GM12891 (cell line): Measurements from ENCODE around the gene KRT9.
"Not testable (repeated sequence)": the region's sequence is repeated elsewhere in the genome, so short reads cannot be mapped to it uniquely, and the experiment has no call there.

Source experiments
- DNase-seq: peaks from one replicate; pipeline ENCODE4 v3.0.0; 2011; ENCODE audit warnings: low spot score; ENCODE audit not compliant: insufficient read length
- FAIRE-seq: peaks from 2 replicates; lab custom pipeline; 2011; peaks lifted over from hg19 to GRCh38; lab: Jason Lieb, UNC
- PAX5 ChIP-seq: IDR thresholded peaks from 2 replicates; pipeline ENCODE4 v1.6.1; 2011; ENCODE audit warnings: low read length, moderate library complexity, mild to moderate bottlenecking; ENCODE audit not compliant: insufficient read depth, severe bottlenecking
- POLR2A ChIP-seq: IDR thresholded peaks from 2 replicates; pipeline ENCODE4 v1.6.1; 2011; ENCODE audit warnings: low read depth, low read length, control low read depth
- POLR2AphosphoS5 ChIP-seq: IDR thresholded peaks from 2 replicates; pipeline ENCODE4 v1.6.1; 2011; ENCODE audit warnings: low read depth, low read length, control low read depth
- POU2F2 ChIP-seq: IDR thresholded peaks from 2 replicates; pipeline ENCODE4 v1.6.1; 2011; ENCODE audit warnings: low read depth, mild to moderate bottlenecking, control low read depth, low read length, moderate library complexity
- SPI1 ChIP-seq: IDR thresholded peaks from 2 replicates; pipeline ENCODE4 v1.6.1; 2011; ENCODE audit warnings: low read depth, low read length, control low read depth
- TAF1 ChIP-seq: IDR thresholded peaks from 2 replicates; pipeline ENCODE4 v1.6.1; 2011; ENCODE audit warnings: low read depth, low read length, control low read depth

The KRT9 gene

DNA sequence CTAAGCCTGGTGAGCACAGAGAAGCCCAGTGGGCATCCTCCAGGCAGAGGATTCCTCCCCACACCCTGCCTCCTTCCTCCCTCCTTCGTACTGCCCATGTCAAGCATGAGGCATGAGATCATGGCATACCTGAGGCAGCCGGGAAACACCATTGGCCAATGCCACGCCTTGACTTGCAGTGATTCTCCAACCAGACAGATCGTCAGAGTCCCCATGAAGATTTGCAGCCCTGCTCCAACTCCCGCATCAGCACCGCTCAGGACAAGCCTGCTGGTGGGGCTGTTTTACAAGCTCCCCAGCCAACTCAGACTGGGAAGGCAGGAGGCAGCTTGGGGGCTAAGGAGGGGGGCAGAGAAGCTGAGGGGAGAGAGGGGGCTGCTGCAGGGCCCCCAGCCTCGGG, 43.6 kb upstream of the KRT9 start:
- no peak for FAIRE-seq
- no peak for TF ChIP-seq SPI1
- no peak for DNase-seq

DNA sequence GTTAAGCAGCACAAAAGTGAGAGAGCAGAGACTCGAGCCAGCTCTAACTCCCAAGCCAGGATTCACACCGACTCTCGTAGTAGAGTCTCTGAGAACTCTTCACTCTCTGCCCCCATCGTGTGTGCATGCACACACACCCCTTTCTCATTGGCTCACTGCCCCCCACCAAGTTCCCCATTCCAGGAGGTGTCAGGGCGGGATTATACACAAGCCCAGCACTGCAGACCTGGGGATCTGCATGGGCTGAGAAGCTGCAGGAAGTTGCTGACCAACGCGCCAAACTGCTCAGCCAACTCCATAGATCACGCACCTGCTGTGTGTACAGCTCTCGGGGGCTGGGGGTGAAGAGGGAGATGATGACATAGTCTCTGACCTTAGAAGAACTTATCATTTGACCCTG, 42.9 kb upstream of the KRT9 start:
- FAIRE-seq, DNase-seq: not testable (repeated sequence)

DNA sequence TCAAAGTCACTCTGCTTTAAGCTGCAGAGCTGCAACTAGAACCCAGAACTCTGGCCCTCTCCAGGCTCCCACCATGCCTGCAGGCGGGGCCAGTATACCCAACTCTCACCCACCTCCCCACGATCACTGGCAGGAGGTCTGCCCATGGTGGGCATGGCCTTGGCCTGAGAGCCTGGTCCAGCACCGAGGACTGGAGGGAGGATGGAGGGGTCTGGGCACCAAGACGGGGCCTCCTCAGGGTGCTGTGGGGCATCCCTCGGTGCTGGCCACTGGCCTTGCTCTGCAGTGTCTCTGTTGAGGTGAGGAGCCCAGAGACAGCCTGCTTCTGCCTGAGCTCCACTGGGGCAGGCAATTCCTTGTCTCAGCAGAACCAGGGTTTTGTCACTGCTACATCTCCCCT, 42.2 kb upstream of the KRT9 start:
- TF ChIP-seq POLR2A (no peak), TAF1 (no peak), PAX5 (no peak), SPI1 (no peak), POU2F2 (no peak), POLR2AphosphoS5 (no peak)
- DNase-seq (no peak), FAIRE-seq (no peak)

DNA sequence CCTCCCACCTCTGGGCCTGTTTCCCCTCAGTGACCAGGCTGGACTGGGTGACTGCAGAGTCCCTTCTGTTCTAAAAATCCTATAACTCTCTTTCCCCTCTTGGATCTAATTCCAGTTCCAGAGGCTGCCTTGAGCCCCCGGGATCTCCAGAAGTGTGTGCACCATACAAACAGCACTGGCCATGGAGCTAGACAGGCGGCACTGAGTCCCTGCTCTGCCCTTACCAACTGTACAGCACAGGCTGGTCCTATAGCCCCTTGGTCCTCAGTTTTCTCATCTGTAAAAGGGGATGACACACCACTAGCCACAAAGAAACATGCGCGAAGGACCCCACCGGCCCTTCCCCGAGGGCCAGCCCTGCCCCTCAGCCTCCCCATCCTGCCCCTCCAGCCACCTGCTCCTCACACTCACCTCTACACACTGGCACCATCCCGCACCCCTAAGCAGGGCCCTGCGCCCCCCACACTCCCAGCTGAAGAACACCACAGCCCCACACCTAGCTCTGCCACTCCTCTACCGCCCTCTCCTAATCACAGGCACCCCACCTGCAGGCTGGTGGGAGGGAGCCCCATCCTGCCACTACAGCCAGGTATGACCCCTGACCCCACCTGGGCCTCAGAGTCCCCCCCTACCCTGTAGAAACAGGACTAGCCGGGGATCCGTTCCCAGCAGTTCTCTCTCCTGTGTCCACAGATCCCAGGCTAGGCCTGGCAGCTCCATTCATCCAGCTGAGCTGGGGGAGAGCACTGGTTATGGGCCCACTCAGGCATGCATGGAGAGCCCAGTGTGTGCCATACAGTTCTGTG, 41.6 kb upstream of the KRT9 start:
- TF ChIP-seq POU2F2, result no peak
- TF ChIP-seq PAX5, result no peak
- no peak for TF ChIP-seq SPI1
- no peak for TF ChIP-seq POLR2A
- TF ChIP-seq POLR2AphosphoS5, result no peak
- no peak for TF ChIP-seq TAF1
- FAIRE-seq (no peak), DNase-seq (no peak)

DNA sequence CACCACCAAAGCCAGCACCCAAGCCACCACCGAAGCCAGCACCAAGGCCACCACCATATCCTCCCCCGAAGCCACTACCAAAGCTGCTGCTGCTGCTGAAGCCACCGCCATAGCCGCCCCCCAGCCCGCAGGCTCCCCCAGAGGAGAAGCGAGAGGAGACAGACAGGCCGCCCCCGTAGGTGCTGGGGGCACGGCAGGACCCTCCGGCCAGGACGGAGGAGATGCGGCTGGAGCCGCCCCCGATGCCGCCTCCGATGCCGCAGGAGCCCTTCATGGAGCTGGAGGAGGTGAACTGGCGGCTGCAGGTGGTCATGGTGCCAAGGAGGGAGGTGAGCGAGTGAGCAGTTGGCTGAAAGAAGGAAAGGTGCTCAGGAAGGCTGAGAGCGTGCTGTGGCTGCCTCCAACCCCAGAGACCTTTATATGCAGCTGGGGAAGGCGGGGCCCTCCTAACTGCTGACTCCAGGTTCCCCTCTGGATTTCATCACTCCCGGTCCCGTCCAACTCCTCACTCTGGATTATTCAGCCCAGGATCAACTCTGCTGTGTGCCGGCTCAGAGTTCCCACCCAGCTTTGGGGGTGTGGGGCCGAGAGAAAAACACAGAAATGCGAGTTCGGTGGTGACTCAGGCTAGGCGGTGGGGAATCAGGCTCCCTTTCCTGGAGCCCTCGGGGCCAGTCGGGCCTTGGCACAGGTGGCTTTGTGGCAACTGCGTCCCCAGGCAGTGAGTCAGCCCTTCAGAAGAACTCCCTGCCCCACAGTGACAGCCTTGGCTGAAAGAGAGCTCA, 40.7 kb upstream of the KRT9 start, which contains the start of gene KRT16:
Gene KRT16 (minus strand): TSS at position 392 of the 785 bp plus-strand sequence. CDS start 79 bp downstream, at position 313.
- DNase-seq, FAIRE-seq: not testable (repeated sequence)

DNA sequence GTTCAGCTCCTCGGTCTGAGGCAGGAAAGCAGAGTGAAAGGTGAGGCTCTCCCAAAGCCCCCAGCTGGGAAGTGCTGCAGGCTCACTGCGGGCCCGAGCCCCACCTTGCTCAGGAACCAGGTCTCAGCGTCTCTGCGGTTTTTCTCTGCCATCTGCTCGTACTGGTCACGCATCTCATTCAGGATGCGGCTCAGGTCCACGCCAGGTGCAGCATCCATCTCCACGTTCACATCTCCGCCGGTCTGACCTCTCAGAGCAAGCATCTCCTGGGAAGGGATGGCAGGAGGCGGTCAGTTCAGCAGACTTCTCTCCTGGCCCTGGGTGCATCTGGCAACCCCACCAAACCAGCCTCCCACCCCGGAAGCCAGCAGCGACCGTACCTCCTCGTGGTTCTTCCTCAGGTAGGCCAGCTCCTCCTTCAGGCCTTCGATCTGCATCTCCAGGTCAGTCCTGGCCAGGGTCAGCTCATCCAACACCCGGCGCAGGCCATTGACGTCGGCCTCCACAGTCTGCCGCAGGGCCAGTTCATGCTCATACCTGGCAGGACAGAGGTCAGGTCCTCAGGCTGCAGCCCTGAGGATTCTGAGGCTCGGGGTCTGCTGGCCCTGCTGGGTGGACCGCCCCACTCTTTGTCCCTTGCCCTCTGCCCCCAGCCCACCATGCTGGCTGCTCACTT, 39.2 kb upstream of the KRT9 start:
- no peak for TF ChIP-seq SPI1
- no peak for TF ChIP-seq POLR2A
- no peak for TF ChIP-seq TAF1
- TF ChIP-seq PAX5, result no peak
- DNase-seq (no peak), FAIRE-seq (no peak)

DNA sequence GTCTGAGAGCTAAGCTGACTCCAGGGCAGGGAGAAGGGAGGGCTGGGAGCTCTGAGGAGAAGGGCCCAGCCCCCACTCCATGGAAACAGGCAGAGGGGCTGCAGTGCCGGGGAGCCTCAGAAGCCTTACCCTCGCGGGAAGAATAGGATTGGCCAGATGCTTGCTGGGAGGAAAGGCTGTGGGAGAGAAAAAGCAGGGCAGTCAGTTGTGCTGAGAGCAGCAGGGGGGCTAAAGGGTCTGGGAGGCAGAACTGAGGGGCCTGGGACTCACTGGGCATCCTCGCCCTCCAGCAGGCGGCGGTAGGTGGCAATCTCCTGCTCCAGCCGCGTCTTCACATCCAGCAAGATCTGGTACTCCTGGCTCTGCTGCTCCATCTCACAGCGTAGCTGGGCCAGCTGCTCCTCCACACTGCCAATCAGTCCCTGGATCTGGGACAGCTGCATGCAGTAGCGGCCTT, 38.2 kb upstream of the KRT9 start:
- FAIRE-seq, DNase-seq: not testable (repeated sequence)

DNA sequence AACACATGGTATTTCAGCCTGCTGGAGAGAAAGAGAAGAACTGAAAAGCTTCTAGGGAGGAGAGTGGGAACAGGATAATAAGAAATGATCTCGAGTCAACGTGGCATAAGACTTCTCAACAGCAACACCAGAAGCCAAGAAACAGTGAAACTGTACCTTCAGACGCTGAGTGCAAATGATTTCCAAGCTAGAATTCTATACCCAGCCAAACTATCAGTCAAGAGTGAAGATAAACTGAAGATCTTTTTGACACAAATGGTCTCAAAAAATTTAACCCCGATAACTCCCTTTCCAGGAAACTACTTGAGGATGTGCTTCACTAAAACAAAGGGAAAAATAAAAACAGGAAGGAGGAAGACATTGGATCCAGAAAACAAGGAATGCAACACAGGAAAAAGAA, 35.1 kb upstream of the KRT9 start:
- DNase-seq, FAIRE-seq: not testable (repeated sequence)

DNA sequence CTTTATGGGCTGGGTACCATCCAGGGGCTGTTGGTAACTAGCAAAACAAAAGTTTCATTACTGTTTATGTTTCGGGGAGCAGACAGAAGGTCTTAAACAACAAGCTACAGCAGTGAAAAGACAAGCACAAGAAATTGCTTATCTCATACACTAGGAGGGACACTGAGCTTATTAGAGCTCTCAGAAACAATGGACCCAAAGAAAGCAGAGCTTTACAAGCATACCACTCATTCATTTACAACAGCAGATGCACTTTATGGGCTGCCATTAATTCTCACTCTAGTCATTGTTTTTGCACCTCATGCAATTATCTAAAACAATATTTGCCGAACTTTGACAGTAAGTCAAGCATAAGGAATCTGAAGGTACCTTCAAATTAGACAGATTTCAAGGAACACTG, 30.7 kb upstream of the KRT9 start:
- DNase-seq (no peak), FAIRE-seq (no peak)
- TF ChIP-seq POU2F2, result no peak
- TF ChIP-seq POLR2AphosphoS5, result no peak
- TF ChIP-seq TAF1, result no peak
- TF ChIP-seq SPI1, result no peak
- TF ChIP-seq POLR2A, result no peak
- no peak for TF ChIP-seq PAX5

DNA sequence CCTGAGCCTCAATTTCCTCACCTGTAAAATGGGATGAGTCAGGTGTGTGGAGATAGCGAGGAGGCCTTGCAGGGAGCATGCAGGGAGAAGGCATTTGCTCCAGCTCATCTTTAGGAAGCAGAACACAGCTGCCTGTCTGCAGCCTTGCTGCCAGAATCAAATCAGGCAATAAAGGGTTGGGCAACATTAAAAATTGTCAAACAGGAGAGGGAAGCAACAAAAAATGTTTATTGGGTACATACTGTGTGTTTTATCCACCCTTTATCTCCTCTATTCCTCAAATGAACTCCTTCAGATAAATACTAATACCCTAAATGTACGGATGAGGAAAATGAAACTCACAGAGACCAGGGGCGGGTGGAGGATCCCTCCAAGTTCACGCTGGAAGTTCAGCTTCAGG, 28.5 kb upstream of the KRT9 start:
- TF ChIP-seq POLR2A (no peak), TAF1 (no peak), SPI1 (no peak), PAX5 (no peak), POLR2AphosphoS5 (no peak), POU2F2 (no peak)
- no peak for FAIRE-seq
- no peak for DNase-seq

DNA sequence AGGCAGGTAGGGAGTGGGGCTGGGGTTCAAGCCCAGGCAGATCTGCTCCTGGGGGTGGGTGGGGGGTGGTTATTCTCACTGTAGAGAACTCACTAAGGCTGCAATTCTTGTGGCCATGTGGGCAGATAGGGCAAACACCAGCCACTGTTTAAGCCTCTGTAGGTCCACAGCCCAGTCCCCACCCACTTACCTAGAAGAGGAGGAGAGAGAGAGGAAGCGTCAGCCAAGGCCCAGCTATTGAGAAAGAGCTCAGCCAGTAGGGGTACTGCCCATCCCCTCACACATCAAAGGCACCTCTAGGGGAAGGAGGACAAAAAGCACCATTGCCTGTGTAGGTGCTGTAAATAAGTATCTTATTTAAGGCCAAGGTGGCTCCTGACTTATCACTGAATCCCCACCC, 27.8 kb upstream of the KRT9 start:
- no peak for TF ChIP-seq SPI1
- TF ChIP-seq POLR2AphosphoS5, result no peak
- TF ChIP-seq TAF1, result no peak
- TF ChIP-seq POLR2A, result no peak
- no peak for TF ChIP-seq PAX5
- no peak for TF ChIP-seq POU2F2
- FAIRE-seq (no peak), DNase-seq (no peak)
